LNCaP clone FGC (cell line): ENCODE measurements around the gene ARHGEF37.

ENCODE experiments used
- DNase-seq: peaks from one replicate; pipeline ENCODE4 v3.0.0-alpha.2; 2011; ENCODE audit warnings: low read depth
- H3K4me3 ChIP-seq: 2 replicates; pipeline ENCODE4 v1.5.1; 2011; ENCODE audit warnings: mild to moderate bottlenecking, low read depth, low read length, control low read depth
- TF ChIP-seq, protein P1 (sequence below): IDR thresholded peaks from 2 replicates; pipeline ENCODE4 v1.5.1; 2012; ENCODE audit warnings: mild to moderate bottlenecking; ENCODE audit not compliant: control insufficient read depth, insufficient read depth; ENCODE audit errors: extremely low read depth

Gene ARHGEF37

DNA sequence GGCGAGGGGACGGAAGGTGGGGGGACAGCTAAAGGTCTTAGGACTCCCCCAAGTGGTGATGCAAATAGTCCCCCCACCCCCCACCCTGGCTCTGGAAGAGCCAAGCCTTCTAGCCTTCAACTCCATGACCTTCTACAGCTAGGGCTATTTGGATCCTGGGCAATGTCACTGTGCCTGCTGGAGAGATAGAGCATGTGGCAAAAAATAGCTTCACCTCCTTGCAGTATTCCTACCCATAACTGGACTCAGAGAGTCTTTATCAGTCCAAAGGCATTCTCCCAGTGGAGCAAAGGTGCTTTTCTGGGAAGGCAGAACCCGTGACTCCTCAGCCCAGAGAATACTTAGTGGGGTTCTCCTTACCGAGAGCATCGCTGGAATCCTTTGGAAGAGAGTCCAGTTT, 100.0 kb downstream of the ARHGEF37 start:
- TF ChIP-seq, protein P1, sequence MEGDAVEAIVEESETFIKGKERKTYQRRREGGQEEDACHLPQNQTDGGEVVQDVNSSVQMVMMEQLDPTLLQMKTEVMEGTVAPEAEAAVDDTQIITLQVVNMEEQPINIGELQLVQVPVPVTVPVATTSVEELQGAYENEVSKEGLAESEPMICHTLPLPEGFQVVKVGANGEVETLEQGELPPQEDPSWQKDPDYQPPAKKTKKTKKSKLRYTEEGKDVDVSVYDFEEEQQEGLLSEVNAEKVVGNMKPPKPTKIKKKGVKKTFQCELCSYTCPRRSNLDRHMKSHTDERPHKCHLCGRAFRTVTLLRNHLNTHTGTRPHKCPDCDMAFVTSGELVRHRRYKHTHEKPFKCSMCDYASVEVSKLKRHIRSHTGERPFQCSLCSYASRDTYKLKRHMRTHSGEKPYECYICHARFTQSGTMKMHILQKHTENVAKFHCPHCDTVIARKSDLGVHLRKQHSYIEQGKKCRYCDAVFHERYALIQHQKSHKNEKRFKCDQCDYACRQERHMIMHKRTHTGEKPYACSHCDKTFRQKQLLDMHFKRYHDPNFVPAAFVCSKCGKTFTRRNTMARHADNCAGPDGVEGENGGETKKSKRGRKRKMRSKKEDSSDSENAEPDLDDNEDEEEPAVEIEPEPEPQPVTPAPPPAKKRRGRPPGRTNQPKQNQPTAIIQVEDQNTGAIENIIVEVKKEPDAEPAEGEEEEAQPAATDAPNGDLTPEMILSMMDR = no peak
- no peak for DNase-seq
- no peak overlapping the region for H3K4me3 ChIP-seq

DNA sequence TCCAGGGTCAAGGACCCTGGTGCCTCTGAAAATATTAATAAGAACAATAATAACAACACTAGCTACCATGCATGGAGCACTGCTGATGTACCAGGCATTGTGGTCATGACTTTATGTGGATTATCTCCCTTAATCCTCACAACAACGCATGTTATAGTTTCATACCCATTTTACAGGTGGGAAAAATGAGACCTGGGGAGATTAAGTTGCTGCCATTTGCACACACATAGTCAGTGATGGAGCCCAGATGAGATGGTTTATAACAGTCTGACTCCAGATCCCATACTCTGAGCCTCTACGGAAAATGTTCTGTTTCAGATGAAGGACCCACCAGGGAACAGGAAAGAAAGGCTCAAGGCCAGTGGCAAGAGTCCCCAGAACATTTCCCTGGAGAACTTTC, 100.6 kb downstream of the ARHGEF37 start:
- H3K4me3 ChIP-seq = no peak overlapping the region
- TF ChIP-seq, protein P1 = no peak
- DNase-seq = no peak

DNA sequence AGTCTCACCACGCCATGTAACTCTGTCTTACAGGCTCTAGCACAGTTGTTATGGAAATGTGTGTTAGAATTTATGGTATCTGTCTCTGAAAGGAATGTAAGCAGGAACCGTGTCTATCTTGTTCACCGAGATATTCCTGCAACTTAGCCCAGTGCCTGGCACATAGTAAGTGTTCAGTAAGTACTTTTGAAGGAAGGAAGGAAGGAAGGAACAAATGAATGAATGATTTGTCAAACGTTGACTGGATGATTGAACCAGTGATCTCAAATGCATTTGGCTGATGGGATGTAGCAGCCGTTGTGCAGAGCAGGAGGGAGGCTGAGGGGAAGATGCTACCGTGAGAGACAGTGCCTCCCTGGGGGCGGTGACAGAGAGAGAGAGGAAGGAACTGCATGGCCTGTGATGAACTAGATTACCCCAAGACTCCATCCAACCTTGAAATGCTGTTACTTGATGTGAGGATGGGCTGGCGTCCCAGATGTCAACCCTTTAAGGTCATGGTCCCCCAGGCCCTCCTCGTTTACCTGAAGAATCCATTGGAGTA, 101.3 kb downstream of the ARHGEF37 start:
- H3K4me3 ChIP-seq = no peak overlapping the region
- TF ChIP-seq, protein P1 = no peak
- no peak for DNase-seq

DNA sequence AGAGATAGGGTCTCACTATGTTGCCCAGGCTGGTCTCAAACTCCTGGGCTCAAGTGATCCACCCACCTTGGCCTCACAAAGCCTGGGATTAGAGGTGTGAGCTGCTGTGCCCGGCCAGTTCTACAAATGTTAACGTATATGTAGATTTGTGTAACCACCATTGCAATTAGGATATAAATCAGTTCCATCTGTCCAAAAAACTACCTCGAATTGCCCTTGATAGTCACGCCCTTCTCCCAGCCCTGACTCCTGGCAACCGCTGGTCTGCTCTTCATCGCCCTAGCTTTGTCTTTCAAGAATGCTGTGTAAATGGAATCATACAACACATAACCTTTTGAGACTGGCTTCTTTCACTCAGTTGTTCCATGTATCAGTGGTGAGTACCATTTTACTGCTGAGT, 102.7 kb downstream of the ARHGEF37 start:
- TF ChIP-seq, protein P1 = no peak
- H3K4me3 ChIP-seq = no peak overlapping the region
- DNase-seq = no peak

DNA sequence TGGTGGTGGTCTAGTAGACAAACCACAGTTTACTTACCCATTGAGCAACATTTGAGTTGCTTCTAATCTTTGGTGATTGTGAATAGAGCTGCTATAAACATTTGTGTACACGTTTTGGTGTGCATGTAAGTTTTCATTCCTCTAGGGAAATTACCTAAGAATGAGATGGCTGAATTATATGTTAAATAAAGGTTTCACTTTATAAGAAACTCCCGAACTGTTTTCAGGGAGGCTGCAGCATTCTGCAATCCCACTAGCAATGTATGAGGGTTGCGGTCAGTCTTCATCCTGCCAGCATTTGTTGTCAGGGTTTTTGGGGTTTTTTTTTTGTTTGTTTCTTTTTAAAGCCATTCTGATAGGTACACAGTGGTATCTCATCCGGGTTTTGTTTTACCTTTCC, 103.1 kb downstream of the ARHGEF37 start:
- H3K4me3 ChIP-seq = no peak overlapping the region
- TF ChIP-seq, protein P1 = no peak
- DNase-seq = no peak
